NAMALWA (cell line): ENCODE measurements around the gene DOCK2.
A peak's percentile ranks its signal among the peaks of the same experiment; 100 is the strongest.
"Not testable (repeated sequence)": the region's sequence is repeated elsewhere in the genome, so short reads cannot be mapped to it uniquely, and the experiment has no call there.

Source experiments
- DNase-seq: peaks from one replicate; pipeline ENCODE4 v3.0.0-alpha.2; 2015; ENCODE audit warnings: low spot score

Gene DOCK2

GRCh38 chr5:170056561-170057267 is 419.6 kb downstream of the DOCK2 start:
- no peak for DNase-seq

- no peak for DNase-seq
These were observed 420.2 kb downstream of the DOCK2 start for GRCh38 chr5:170057311-170057710.

- no peak for DNase-seq
These were observed 422.1 kb downstream of the DOCK2 start for GRCh38 chr5:170059221-170059620.

GRCh38 chr5:170067152-170067551 is 430.1 kb downstream of the DOCK2 start:
- DNase-seq, result no peak

- no peak for DNase-seq
These were observed 430.6 kb downstream of the DOCK2 start for GRCh38 chr5:170067574-170068170.

- no peak for DNase-seq
These were observed 432.4 kb downstream of the DOCK2 start for GRCh38 chr5:170069512-170069911.

GRCh38 chr5:170070556-170071412 is 433.7 kb downstream of the DOCK2 start:
- peak; percentile 23 for DNase-seq

- DNase-seq, result no peak
These were observed 434.7 kb downstream of the DOCK2 start for GRCh38 chr5:170071748-170072147.

GRCh38 chr5:170075696-170076095 is 438.6 kb downstream of the DOCK2 start:
- no peak for DNase-seq

GRCh38 chr5:170076211-170076610 is 439.1 kb downstream of the DOCK2 start:
- DNase-seq, result no peak

- no peak for DNase-seq
These were observed 439.7 kb downstream of the DOCK2 start for GRCh38 chr5:170076739-170077138.

- no peak for DNase-seq
These were observed 440.5 kb downstream of the DOCK2 start for GRCh38 chr5:170077526-170077925.

- DNase-seq, result no peak
These were observed 441.4 kb downstream of the DOCK2 start for GRCh38 chr5:170078458-170078857.

GRCh38 chr5:170078931-170079330 is 441.9 kb downstream of the DOCK2 start:
- no peak for DNase-seq

GRCh38 chr5:170080217-170080616 is 443.1 kb downstream of the DOCK2 start:
- no peak for DNase-seq

- no peak for DNase-seq
These were observed 443.8 kb downstream of the DOCK2 start for GRCh38 chr5:170080786-170081445.

GRCh38 chr5:170081616-170082015 is 444.5 kb downstream of the DOCK2 start:
- DNase-seq, result no peak

- no peak for DNase-seq
These were observed 445.6 kb downstream of the DOCK2 start for GRCh38 chr5:170082701-170083100.

GRCh38 chr5:170087168-170087817 is 450.2 kb downstream of the DOCK2 start:
- DNase-seq, result no peak

- DNase-seq, result no peak
These were observed 455.5 kb downstream of the DOCK2 start for GRCh38 chr5:170092455-170093101.

- DNase-seq, result not testable (repeated sequence)
These were observed 457.3 kb downstream of the DOCK2 start for GRCh38 chr5:170094329-170094728.
